Measurements from ENCODE around the gene CATSPER1. TPM values are rescaled to one million over a fixed set of nuclear protein-coding genes. Genes with fewer than 3 reads are reported as not detected.

The CATSPER1 gene
- total RNA-seq, 1 donor from 2014 or later, result 0.45 TPM

DNA sequence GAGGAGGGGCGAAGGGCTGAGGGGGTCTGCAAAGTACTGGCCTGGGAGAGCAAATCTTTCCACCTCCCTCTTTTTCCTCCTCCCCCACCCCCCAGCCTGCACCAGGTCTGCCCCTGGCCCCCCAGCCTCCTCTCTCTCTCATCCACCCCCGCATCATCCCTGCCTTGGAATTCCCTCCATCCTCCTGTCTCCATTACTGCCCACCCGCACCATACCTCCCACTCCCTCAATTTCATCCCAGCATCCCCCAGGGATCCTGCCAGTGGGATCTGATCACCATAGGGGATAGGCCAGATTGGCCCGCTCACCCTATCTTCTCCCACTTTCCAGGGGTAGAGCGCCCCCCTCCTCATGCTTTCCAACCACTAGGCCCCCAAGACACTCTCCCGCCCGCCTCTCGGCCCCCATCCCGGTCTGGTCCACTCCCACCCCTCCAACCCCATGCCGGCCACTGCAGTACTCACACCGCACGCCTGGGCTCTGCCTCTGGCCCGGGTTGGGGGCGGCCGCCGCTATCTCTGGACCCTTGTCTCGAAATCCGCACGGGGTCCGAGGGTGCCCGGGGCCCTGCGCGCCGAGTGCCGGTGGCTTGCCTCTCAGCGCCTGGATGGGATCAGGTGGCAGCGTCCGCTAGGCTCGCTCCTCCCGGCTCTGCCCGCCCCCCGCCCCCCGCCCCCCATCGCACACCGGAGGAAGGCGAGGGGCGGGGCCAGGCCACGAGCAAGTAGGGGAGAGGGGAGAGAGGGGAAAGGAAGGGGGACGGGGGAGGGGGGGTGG is 22.5 kb upstream of the CATSPER1 start, which contains the start of gene GAL3ST3:
TSS of gene GAL3ST3 (minus strand) at position 615 of the 777 bp plus-strand sequence. CDS start 3,746 bp downstream, outside the sequence.
- Mint-ChIP-seq H3K27me3 (ENCODE audit: low read depth, unreplicated experiment) (peaks cover 9% of the 10 kb centered on the region), H3K36me3 (ENCODE audit: low read depth, unreplicated experiment) (peaks cover 5% of the 10 kb centered on the region), H3K9me3 (ENCODE audit: unreplicated experiment) (no peaks in the 10 kb centered on the region), H3K4me1 (ENCODE audit: low read depth, unreplicated experiment) (peaks cover 11% of the 10 kb centered on the region), H3K4me3 (ENCODE audit: unreplicated experiment) (peak within 1 kb of the TSS; percentile 34), H3K27ac (ENCODE audit: unreplicated experiment) (peak within 1 kb of the TSS; percentile 72)
- peak within 1 kb of the TSS; percentile 61 for H3K4me2 ChIP-seq (ENCODE audit: low read length)
- no peak within 1 kb of the TSS for H3K27ac ChIP-seq (ENCODE audit: low read depth, low read length)
- no peaks in the 10 kb centered on the region for H3K9me3 ChIP-seq (ENCODE audit: insufficient read depth, low read depth, low read length)
- no peak within 1 kb of the TSS for H3K9ac ChIP-seq (ENCODE audit: low read length)
- H3K4me3 ChIP-seq (ENCODE audit: insufficient read depth, low read depth, low read length), result no peak within 1 kb of the TSS
- DNase-seq (ENCODE audit: low read depth) (no peak), FAIRE-seq (no peak)
- H3K36me3 ChIP-seq (ENCODE audit: insufficient read depth, low read length), result no peaks in the 10 kb centered on the region
- peaks cover 24% of the 10 kb centered on the region for H3K4me1 ChIP-seq (ENCODE audit: insufficient read depth, low read length)
- no peak within 1 kb of the TSS for H2AFZ ChIP-seq (ENCODE audit: low read depth, low read length)
- TF ChIP-seq EZH2 (IDR thresholded peaks at IDR 0.05; ENCODE audit: insufficient read depth, low read length), result peak; percentile 43
- TF ChIP-seq, protein P1, sequence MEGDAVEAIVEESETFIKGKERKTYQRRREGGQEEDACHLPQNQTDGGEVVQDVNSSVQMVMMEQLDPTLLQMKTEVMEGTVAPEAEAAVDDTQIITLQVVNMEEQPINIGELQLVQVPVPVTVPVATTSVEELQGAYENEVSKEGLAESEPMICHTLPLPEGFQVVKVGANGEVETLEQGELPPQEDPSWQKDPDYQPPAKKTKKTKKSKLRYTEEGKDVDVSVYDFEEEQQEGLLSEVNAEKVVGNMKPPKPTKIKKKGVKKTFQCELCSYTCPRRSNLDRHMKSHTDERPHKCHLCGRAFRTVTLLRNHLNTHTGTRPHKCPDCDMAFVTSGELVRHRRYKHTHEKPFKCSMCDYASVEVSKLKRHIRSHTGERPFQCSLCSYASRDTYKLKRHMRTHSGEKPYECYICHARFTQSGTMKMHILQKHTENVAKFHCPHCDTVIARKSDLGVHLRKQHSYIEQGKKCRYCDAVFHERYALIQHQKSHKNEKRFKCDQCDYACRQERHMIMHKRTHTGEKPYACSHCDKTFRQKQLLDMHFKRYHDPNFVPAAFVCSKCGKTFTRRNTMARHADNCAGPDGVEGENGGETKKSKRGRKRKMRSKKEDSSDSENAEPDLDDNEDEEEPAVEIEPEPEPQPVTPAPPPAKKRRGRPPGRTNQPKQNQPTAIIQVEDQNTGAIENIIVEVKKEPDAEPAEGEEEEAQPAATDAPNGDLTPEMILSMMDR (IDR thresholded peaks at IDR 0.05; ENCODE audit: insufficient read depth, low read depth, low read length), result no peak
- peaks cover 17% of the 10 kb centered on the region for H3K79me2 ChIP-seq (ENCODE audit: insufficient read depth, low read length)
- H4K20me1 ChIP-seq (ENCODE audit: insufficient read depth, low read length), result peaks cover 11% of the 10 kb centered on the region
- H3K27me3 ChIP-seq (ENCODE audit: insufficient read depth, low read length), result peaks cover 3% of the 10 kb centered on the region

- no peak for FAIRE-seq
- H3K36me3 Mint-ChIP-seq (ENCODE audit: low read depth, unreplicated experiment), result peaks cover 3% of the 10 kb centered on the region
- Histone ChIP-seq H3K36me3 (ENCODE audit: insufficient read depth, low read length) (no peaks in the 10 kb centered on the region), H4K20me1 (ENCODE audit: insufficient read depth, low read length) (peaks cover under 1% of the 10 kb centered on the region), H3K4me2 (ENCODE audit: low read length) (peak overlapping the region; percentile 31), H3K9me3 (ENCODE audit: insufficient read depth, low read depth, low read length) (no peaks in the 10 kb centered on the region), H3K27me3 (ENCODE audit: insufficient read depth, low read length) (peaks cover 3% of the 10 kb centered on the region), H3K4me1 (ENCODE audit: insufficient read depth, low read length) (peaks cover 17% of the 10 kb centered on the region), H3K9ac (ENCODE audit: low read length) (no peak overlapping the region), H3K4me3 (ENCODE audit: insufficient read depth, low read depth, low read length) (no peak overlapping the region), H3K27ac (ENCODE audit: low read depth, low read length) (no peak overlapping the region), H2AFZ (ENCODE audit: low read depth, low read length) (no peak overlapping the region), H3K79me2 (ENCODE audit: insufficient read depth, low read length) (peaks cover 7% of the 10 kb centered on the region)
- no peaks in the 10 kb centered on the region for H3K9me3 Mint-ChIP-seq (ENCODE audit: unreplicated experiment)
- no peak for TF ChIP-seq EZH2 (IDR thresholded peaks at IDR 0.05; ENCODE audit: insufficient read depth, low read length)
- TF ChIP-seq, protein P1 (IDR thresholded peaks at IDR 0.05; ENCODE audit: insufficient read depth, low read depth, low read length), result no peak
- H3K27me3 Mint-ChIP-seq (ENCODE audit: low read depth, unreplicated experiment), result peaks cover 9% of the 10 kb centered on the region
- peak; percentile 23 for DNase-seq (ENCODE audit: low read depth)
- no peak overlapping the region for H3K27ac Mint-ChIP-seq (ENCODE audit: unreplicated experiment)
- H3K4me1 Mint-ChIP-seq (ENCODE audit: low read depth, unreplicated experiment), result peaks cover 9% of the 10 kb centered on the region
- H3K4me3 Mint-ChIP-seq (ENCODE audit: unreplicated experiment), result no peak overlapping the region
These were observed 21.5 kb upstream of the CATSPER1 start for GRCh38 chr11:66047541-66048365.

All from astrocyte (in vitro differentiated cells and primary cell).